Stimulated activated CD8-positive, alpha-beta memory T cell treated with anti-CD3 and anti-CD28 coated beads, Interleukin-4, amount 100 ng/mL, for 24 hours (primary cell): ENCODE data around the gene MUC2.

ENCODE experiments used
- DNase-seq: peaks from one replicate; pipeline ENCODE4 v3.0.0-alpha.2; 2020; ENCODE audit warnings: low read depth

MUC2 gene

GRCh38 chr11:1072116-1072820 is 2.4 kb upstream of the MUC2 start:
- no peak for DNase-seq

GRCh38 chr11:1072821-1073231 is 1.8 kb upstream of the MUC2 start:
- no peak for DNase-seq

GRCh38 chr11:1073261-1073724 is 1.4 kb upstream of the MUC2 start:
- no peak for DNase-seq

DNA sequence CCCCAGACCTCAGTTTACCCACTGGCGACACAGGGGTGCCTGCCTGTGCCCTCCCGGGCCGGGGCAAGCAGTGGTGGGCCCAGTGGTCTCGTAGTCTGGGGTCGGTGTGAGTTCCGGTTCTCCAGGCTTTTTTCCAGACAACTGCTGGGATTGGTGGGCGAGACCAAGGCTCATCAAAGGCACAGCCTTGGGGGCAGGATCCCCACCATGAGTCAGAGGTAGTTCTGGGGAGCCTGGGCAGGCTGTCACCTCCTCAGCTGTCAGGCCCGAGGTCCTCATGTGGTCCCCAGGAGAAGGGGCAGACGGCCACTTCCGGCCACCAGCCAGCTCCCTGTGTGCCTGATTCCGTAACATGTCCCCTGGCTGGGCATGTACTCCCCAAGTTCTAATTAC is 827 bp upstream of the MUC2 start:
- no peak for DNase-seq

GRCh38 chr11:1075341-1075911 is 752 bp downstream of the MUC2 start:
- no peak for DNase-seq

DNA sequence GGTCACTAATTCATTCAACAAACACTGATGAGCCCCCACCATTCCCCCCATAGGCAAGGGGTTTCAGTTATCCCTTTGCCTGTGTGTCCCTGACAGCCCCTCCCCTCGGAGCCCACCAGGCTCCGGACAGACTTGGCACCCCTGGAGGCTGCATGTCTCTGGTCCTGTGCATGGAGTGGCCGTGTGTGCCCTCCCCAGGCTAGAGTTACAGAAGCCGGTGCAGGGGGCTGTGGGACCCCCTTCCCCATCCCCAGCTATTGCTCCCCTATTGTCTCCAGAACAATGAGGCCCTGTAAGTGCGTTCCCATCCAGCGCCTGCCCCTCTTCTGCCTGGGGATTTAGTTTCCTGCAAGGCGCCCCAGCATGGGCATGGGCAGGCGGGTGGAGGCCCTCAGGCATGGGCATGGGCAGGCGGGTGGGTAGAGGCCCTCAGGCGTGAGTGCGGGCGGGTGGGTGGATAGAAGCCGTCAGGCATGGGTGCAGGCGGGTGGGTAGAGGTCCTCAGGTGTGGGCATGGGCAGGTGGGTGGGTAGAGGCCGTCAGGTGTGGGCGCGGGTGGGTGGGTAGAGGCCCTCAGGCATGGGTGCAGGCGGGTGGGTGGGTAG is 1.5 kb downstream of the MUC2 start:
- DNase-seq, result no peak

DNA sequence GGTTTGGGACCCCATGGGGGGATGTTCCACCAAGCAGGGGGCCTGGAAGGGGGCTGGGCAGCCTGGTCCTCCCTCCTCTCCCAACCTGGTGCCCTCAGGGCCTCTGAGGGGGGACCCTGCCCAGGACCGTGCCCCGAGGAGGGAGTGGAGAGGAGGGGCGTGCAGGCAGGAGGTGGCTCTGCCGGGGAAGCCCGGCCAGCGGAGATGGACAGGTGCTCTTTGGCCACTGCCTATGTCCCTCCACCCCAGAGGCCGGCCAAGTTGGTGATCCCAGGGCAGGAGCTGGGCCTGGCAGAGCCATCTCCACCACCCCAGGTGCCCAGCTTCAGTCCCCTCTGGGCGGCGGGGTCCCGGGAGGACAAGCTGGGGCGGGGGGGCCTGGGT is 2.4 kb downstream of the MUC2 start:
- DNase-seq, result no peak

- DNase-seq, result no peak
Observed at GRCh38 chr11:1077417-1078119, 2.9 kb downstream of the MUC2 start.

DNA sequence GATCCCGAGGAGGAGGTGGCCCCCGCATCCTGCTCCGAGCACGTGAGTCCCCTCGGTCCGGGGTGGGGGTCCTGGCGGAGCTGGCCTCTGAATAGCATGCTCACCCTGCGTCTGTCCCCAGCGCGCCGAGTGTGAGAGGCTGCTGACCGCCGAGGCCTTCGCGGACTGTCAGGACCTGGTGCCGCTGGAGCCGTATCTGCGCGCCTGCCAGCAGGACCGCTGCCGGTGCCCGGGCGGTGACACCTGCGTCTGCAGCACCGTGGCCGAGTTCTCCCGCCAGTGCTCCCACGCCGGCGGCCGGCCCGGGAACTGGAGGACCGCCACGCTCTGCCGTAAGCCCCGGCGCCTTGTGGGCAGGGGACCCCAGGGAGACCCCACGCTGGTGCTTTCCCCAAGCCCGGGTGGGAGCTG is 3.5 kb downstream of the MUC2 start:
- no peak for DNase-seq

- no peak for DNase-seq
Observed at GRCh38 chr11:1081601-1082311, 7.1 kb downstream of the MUC2 start.

DNA sequence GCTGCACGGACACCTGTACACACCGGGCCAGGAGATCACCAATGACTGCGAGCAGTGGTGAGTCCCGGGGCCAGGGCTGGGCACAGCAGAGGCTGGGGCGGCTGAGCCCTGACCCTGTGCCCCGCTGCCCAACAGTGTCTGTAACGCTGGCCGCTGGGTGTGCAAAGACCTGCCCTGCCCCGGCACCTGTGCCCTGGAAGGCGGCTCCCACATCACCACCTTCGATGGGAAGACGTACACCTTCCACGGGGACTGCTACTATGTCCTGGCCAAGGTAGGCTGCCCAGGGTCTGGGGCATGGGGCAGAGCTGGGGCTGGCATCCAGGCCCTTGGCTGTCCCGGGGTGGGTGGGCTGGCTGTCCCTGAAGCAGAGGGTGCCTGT is 7.7 kb downstream of the MUC2 start:
- no peak for DNase-seq

GRCh38 chr11:1082728-1083620 is 8.3 kb downstream of the MUC2 start:
- no peak for DNase-seq

- no peak for DNase-seq
Observed at GRCh38 chr11:1083621-1084551, 9.2 kb downstream of the MUC2 start.

DNA sequence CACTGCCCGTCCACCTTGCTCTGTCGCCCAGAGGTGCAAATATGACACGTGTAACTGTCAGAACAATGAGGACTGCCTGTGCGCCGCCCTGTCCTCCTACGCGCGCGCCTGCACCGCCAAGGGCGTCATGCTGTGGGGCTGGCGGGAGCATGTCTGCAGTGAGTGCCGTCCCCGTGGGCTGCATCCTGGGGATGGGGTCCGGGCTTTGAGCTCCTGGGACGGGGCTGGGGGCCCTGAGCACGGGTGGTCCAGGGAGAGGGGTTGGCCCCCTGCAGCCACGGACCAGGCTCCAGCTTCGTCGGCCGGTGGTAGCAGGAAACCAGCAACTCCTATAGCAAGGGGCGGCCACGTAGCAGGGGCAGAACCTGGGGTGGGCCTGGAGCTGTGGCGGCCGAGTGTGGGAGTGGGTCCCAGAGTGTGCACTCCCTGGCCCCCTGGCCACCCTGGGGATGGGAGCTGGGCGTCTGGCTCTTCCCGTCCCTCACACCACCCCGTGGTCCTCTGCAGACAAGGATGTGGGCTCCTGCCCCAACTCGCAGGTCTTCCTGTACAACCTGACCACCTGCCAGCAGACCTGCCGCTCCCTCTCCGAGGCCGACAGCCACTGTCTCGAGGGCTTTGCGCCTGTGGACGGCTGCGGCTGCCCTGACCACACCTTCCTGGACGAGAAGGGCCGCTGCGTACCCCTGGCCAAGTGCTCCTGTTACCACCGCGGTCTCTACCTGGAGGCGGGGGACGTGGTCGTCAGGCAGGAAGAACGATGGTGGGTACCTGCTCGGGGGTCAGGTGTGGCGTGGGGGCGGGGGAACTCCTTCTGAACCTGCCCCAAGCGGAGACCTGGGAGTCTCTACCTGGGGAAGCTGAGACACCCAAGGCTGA is 10.1 kb downstream of the MUC2 start:
- DNase-seq, result no peak

- DNase-seq, result no peak
Observed at GRCh38 chr11:1085440-1086170, 10.9 kb downstream of the MUC2 start.

DNA sequence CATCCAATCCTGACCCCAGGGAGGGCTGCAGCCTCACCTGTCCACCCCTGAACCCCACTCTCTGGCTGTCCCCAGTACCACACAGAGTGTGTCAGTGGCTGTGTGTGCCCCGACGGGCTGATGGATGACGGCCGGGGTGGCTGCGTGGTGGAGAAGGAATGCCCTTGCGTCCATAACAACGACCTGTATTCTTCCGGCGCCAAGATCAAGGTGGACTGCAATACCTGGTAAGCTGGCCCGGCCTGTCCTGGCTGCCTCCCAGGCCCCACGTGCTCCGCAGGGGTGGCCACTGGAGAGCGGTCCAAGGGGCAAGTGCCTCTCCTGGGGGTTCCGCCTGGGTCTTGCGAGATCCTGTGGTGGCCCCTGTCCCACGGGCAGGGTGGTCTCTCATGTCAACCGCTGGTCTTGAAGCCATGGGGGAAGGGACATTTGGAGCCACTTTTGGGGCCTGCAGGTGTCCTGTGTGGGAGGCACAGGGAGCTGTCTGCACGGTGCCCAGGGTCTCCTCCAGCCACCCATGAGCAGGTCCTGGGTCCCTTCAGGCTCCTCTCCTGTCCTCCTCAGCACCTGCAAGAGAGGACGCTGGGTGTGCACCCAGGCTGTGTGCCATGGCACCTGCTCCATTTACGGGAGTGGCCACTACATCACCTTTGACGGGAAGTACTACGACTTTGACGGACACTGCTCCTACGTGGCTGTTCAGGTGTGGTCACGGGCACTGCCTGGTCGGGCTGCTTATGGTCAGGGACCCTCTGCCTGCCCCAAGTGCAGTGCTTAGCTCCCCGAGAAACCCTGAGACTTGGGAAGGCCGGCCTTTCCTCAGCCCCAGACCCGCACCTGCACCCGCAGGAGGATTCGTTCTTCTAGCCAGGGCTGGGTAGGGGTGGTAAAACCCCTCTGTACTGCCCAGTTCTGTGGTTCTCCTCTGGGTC is 11.8 kb downstream of the MUC2 start:
- DNase-seq, result no peak

- no peak for DNase-seq
Observed at GRCh38 chr11:1087279-1087960, 12.7 kb downstream of the MUC2 start.
